ENCODE data around the gene ZFAND4.

DNA sequence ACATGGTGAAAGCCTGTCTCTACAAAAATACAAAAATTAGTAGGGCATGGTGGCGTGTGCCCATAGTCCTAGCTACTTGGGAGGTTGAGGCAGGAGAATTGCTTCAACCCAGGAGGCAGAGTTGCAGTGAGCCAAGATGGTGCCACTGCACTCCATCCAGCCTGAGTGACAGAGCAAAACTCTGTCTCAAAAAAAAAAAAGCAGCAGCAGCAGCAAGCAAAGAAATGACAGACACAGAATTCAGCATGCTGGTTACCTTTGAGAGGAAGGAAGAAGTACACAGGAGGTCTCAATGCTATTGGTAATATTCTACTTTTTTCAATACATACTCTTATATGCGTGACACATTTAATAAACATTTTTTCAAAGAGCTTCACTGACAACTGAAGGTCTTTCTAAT is 81.3 kb downstream of the ZFAND4 start:
- no peak for TF ChIP-seq CTCF (IDR thresholded peaks at IDR 0.05 in 2 of 3, conservative IDR thresholded peaks at IDR 0.05 in 1 of 3; ENCODE audit: insufficient read depth in 2 of 3, low read depth in 1 of 3, low read length in 3 of 3)
- no peak for TF ChIP-seq SMAD3 (CRISPR knock-in tag; conservative IDR thresholded peaks at IDR 0.05)
- TF ChIP-seq ZNF121 (CRISPR knock-in tag; conservative IDR thresholded peaks at IDR 0.05) = no peak
- no peak for TF ChIP-seq TCF7 (IDR thresholded peaks at IDR 0.05; ENCODE audit: borderline replicate concordance)
- TF ChIP-seq, protein P1, sequence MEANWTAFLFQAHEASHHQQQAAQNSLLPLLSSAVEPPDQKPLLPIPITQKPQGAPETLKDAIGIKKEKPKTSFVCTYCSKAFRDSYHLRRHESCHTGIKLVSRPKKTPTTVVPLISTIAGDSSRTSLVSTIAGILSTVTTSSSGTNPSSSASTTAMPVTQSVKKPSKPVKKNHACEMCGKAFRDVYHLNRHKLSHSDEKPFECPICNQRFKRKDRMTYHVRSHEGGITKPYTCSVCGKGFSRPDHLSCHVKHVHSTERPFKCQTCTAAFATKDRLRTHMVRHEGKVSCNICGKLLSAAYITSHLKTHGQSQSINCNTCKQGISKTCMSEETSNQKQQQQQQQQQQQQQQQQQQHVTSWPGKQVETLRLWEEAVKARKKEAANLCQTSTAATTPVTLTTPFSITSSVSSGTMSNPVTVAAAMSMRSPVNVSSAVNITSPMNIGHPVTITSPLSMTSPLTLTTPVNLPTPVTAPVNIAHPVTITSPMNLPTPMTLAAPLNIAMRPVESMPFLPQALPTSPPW (CRISPR knock-in tag; IDR thresholded peaks at IDR 0.05) = no peak
- no peak for TF ChIP-seq ELK1 (CRISPR knock-in tag; IDR thresholded peaks at IDR 0.05)
- no peak for TF ChIP-seq MECOM (CRISPR knock-in tag; IDR thresholded peaks at IDR 0.05)
- TF ChIP-seq RAD51 (IDR thresholded peaks at IDR 0.05; ENCODE audit: borderline replicate concordance, low read depth) = no peak
- no peak for TF ChIP-seq HDAC6 (IDR thresholded peaks at IDR 0.05; ENCODE audit: low read depth, low read length)
- TF ChIP-seq SIN3A (IDR thresholded peaks at IDR 0.05; ENCODE audit: borderline replicate concordance in 2 of 2, control insufficient read depth in 1 of 2, low read depth in 2 of 2, low read length in 2 of 2) = no peak
- TF ChIP-seq, protein P2, sequence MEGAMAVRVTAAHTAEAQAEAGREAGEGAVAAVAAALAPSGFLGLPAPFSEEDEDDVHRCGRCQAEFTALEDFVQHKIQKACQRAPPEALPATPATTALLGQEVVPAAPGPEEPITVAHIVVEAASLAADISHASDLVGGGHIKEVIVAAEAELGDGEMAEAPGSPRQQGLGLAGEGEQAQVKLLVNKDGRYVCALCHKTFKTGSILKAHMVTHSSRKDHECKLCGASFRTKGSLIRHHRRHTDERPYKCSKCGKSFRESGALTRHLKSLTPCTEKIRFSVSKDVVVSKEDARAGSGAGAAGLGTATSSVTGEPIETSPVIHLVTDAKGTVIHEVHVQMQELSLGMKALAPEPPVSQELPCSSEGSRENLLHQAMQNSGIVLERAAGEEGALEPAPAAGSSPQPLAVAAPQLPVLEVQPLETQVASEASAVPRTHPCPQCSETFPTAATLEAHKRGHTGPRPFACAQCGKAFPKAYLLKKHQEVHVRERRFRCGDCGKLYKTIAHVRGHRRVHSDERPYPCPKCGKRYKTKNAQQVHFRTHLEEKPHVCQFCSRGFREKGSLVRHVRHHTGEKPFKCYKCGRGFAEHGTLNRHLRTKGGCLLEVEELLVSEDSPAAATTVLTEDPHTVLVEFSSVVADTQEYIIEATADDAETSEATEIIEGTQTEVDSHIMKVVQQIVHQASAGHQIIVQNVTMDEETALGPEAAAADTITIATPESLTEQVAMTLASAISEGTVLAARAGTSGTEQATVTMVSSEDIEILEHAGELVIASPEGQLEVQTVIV (CRISPR knock-in tag; IDR thresholded peaks at IDR 0.05; ENCODE audit: borderline replicate concordance) = no peak
- TF ChIP-seq, protein P3, sequence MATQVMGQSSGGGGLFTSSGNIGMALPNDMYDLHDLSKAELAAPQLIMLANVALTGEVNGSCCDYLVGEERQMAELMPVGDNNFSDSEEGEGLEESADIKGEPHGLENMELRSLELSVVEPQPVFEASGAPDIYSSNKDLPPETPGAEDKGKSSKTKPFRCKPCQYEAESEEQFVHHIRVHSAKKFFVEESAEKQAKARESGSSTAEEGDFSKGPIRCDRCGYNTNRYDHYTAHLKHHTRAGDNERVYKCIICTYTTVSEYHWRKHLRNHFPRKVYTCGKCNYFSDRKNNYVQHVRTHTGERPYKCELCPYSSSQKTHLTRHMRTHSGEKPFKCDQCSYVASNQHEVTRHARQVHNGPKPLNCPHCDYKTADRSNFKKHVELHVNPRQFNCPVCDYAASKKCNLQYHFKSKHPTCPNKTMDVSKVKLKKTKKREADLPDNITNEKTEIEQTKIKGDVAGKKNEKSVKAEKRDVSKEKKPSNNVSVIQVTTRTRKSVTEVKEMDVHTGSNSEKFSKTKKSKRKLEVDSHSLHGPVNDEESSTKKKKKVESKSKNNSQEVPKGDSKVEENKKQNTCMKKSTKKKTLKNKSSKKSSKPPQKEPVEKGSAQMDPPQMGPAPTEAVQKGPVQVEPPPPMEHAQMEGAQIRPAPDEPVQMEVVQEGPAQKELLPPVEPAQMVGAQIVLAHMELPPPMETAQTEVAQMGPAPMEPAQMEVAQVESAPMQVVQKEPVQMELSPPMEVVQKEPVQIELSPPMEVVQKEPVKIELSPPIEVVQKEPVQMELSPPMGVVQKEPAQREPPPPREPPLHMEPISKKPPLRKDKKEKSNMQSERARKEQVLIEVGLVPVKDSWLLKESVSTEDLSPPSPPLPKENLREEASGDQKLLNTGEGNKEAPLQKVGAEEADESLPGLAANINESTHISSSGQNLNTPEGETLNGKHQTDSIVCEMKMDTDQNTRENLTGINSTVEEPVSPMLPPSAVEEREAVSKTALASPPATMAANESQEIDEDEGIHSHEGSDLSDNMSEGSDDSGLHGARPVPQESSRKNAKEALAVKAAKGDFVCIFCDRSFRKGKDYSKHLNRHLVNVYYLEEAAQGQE (IDR thresholded peaks at IDR 0.05; ENCODE audit: borderline replicate concordance) = no peak
- TF ChIP-seq, protein P3 (CRISPR knock-in tag; IDR thresholded peaks at IDR 0.05; ENCODE audit: low read depth) = no peak
- no peak for TF ChIP-seq MAFK (IDR thresholded peaks at IDR 0.05; ENCODE audit: low read length)
